GM18505 (cell line): ENCODE data around the gene MLIP.

ENCODE experiments used
- ATAC-seq: cut with Tn5 transposase; IDR thresholded peaks from one replicate; pipeline ENCODE4 v1.9.1; 2021; ENCODE audit not compliant: unreplicated experiment
- POLR2A ChIP-seq: IDR thresholded peaks from 4 replicates; pipeline ENCODE4 v1.6.1; 2011; ENCODE audit warnings: borderline replicate concordance; ENCODE audit not compliant: insufficient read depth, insufficient read length; ENCODE audit errors: extremely low read depth

MLIP gene

DNA sequence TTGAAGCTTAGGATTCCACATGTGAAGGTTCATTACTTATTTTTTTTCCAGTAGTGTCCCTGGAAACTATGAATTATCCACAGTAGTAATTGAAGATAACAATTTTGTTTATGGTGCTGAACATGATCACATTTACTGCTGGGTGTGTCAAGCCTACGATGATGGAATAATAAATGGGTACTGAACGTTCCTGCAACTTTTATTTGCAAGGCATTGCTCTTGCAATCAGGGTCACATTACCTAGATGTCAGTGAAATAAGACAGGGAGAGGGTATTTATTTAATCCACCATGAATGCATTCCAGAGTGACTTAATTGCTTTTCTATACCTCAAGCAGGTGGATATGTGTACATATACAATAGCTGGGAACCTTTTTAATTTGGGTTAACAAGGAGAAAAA lies 27.0 kb upstream of the MLIP start:
- no peak for TF ChIP-seq POLR2A
- no peak for ATAC-seq

DNA sequence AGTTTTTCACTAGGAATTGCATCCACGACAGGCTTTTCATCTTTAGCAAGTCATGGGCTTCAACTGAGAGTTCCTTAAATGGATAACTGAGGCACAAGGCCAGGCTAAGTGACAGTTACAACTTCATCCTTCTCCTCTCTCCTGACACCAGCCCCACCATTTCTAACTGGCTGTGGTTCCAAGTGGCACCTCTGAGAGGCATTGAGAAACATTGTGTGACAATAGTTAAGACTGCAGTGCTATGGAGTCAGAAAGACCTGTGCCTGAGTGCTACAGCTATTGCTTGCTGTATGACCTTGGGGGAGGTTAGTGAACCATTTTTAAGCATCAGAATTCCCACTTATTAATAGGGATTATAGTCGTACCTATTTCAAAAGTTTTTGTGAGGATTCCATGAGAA lies 26.2 kb upstream of the MLIP start:
- TF ChIP-seq POLR2A, result no peak
- ATAC-seq, result no peak

DNA sequence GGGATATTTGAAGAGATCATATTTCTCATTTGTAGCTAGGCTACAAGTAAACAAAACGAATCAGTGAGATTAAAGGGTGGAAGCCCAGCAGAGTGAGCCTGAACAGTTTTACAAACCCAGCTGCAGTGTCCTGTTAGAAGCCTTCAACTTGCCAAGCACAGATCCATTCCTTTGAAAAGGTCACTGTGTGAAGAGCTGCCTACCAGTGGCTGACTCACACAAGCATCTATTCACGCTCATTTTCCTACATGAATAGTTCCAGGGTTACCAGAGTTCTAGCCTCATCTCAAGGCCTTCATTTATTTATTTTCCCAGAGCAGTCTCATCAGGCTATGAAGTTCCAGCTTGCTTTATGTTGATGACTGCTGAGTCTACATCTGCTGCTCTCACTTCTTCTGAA lies 25.7 kb upstream of the MLIP start:
- no peak for ATAC-seq
- no peak for TF ChIP-seq POLR2A

DNA sequence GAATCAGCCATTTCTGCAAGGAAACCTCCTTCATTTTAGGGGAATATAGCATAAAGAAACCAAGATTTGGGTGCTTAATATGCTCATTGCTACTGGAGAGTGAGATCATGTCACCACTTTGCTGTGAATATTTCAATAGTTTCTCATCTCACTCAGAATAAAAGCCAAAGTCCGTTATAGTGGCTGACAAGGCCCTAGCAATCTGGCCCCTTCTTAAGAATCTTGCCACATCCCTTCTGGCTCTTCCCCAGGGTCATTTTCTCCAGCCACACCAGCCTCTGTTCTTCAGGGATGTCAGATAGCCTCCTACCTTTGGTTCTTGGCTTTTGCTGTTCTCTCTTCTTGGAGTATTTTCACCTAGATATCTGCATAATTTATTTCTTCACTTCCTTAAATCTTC lies 24.8 kb upstream of the MLIP start:
- no peak for ATAC-seq
- no peak for TF ChIP-seq POLR2A

DNA sequence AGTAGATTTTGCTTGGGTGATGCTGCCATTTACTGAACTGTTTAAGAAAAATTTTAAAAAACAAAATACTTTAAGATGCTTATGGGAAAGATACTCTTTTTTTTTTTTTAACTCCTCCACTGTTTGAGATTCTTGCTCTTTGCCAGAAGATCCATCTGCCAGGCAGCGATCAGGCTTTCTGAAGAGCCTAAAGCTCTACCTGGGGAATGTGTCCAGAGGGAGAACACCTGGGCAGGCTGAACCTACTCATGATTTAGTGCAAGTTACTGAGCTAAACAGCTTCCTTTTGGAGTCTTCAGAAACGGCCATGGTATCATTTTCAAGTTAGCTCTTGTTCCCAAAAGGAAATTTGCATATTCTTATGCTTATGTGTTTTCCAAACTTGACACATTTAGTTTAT lies 23.5 kb upstream of the MLIP start:
- TF ChIP-seq POLR2A, result no peak

DNA sequence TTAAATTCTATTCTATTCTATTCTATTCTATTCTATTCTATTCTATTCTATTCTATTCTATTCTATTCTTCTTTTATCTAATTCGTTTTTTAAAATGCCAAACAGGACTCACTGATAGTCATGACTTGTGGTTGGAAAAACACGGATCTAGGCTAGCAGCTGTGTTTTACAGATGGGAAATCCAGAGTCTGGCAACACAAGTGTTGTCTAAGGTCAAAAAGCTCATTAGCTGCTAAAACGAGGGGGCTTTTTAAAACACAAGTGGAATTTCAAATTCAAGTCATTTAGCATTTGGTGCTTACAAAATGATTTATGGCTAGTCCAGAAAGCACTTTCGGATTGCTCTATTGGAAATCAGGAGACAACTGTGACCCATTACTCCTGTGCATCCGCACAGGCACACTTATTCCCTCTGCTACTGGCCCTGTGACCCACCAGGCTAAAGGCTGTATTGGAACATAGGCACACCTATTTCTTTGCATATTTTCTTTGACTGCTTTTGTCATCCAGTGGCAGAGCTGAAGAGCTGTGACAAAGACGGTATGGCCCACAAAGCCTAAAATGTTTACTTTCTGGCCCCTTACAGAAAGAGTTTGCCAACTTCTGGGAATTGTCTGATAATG lies 17.8 kb upstream of the MLIP start:
- ATAC-seq, result no peak
- TF ChIP-seq POLR2A, result no peak

More for the DNA sequence above, 23.5 kb upstream of the MLIP start:
- ATAC-seq, result no peak

DNA sequence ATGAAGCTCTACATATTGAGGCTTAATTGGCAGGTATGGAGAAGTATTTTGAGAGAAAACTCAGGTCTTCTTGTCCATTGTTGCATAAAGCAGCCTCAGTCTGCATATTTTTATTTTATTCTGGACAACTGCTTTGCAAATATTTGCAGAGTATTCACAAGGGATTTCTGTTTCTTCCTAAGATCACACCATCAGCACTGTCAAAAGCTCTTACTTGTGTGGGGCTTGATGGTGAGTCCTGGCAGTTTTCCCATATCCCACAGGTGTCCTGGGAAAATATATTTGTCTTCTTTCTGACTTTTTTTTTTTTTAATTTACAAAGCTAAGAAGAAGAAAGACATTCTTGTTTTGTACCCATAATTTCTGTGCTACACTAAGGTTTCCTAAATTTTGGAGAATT lies 16.9 kb upstream of the MLIP start:
- no peak for TF ChIP-seq POLR2A
- no peak for ATAC-seq

DNA sequence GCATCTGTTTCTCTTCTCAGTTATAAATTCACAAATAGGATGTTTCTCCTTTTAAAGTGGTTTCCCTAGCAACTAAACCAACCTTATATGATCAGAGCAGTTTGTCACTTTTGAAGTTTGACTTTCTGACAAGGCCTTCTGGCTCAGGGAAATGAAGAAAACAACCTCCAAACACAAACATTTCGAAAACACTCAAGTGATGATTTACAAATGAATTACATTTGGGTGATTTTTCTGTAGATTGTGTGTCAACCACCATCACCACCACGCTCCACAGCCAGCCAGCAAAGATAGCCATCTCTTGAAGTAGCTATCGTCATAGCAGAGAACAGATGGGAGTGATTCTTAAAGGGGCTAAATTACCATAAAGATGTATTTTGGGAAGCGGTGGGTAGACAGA lies 16.5 kb upstream of the MLIP start:
- ATAC-seq, result no peak
- no peak for TF ChIP-seq POLR2A

DNA sequence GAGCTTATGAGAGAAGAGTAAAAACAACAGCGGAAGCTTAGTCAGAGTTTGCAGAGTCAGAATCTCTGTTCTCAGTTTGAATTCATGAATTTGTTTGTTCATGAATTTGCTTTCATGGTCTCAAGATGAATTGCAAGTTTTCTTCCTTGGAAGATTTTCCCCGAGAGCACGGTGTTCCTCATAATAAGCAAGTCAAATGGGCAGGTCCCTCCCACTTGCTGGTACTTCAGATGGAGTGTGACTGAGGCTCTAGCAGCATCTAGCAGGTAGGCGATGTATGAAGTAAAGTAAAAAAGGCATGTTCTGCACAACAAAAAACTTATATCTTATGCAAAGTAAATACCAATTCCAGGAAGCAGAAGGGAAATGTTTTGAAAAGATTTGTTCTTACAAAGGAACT lies 15.5 kb upstream of the MLIP start:
- no peak for TF ChIP-seq POLR2A
- no peak for ATAC-seq

DNA sequence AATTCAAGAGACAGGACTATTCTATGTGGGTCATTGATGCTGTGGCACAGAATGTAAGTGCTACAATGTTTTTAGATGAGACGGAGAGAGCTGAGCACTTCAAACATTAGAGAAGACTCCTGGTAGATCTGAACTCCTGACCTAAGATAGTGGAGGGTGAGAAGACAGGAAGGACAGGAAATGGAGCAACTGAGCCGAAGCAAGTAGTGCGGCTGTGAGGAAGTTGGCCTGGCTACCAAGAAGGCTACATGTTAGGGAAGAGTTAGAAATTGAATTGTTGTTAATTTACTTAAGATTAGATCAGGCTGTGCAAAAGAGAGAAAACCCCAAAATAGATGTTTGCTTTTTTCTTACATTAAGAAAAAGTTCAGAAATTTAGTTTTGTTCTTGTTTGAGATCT lies 14.4 kb upstream of the MLIP start:
- ATAC-seq, result no peak
- TF ChIP-seq POLR2A, result no peak

DNA sequence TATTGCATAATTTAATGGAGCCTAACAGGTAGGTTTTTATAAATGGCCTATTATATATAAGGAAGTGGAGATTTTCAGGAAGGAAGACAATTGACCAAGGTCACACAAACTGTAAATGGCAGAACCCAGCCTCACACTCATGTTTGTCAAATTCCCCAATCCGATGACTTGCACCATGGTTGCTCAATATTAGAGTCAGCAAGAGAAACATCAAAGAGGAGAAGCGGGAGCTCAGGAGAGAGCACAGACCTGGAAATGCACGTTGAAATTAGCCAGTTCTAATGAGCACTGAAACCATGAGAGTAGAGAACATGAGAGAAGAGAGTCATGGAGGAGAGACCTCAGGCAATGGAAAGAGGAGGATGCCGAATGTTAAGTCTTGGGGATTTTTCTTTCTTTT lies 13.5 kb upstream of the MLIP start:
- ATAC-seq, result no peak
- TF ChIP-seq POLR2A, result no peak

DNA sequence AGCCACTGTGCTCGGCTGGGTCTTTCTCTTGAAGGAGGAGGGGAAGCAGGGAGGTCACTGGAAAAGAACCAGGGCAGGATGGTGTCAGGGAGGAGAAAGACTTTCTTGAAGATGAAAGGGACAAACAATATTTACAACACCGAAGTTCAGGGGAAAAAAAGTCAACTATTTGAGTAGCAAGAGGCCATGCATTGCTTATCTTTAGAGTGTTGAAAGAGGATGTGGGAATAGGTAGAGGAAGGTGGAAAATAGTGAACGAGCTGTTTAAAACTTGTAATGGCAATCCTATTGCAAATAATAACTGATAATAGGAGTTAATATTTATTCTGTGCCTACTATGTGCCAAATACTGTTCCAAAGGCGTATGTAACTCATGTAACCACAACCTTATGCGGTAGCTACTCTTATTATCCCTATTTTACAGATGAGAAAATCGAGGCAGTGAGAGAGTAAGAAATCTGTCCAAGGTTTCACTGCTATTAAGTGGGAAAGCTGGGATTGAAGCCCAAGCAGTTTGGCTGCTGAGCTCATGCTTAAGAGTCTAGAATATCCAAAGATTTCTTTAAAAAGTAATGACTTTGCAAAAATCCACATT lies 12.7 kb upstream of the MLIP start:
- no peak for ATAC-seq
- no peak for TF ChIP-seq POLR2A

DNA sequence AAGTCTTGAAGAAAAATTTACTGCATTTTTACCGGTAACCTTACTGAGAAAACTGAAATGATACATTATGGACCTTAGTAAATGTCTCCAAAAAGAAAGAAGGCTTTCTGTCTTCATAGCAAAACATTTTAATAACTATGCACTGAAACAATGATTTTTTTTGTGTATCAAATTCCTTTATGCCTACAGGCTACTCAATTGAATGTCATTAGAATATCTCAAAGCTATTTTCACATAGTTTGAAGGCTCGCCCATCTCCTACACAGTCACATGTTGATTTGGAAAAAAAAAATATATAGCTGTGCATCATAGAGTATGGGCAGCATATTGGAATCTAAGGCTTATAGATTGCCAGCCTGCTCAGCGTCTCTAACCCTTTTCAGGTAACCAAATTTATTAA lies 12.0 kb upstream of the MLIP start:
- no peak for TF ChIP-seq POLR2A
- no peak for ATAC-seq

DNA sequence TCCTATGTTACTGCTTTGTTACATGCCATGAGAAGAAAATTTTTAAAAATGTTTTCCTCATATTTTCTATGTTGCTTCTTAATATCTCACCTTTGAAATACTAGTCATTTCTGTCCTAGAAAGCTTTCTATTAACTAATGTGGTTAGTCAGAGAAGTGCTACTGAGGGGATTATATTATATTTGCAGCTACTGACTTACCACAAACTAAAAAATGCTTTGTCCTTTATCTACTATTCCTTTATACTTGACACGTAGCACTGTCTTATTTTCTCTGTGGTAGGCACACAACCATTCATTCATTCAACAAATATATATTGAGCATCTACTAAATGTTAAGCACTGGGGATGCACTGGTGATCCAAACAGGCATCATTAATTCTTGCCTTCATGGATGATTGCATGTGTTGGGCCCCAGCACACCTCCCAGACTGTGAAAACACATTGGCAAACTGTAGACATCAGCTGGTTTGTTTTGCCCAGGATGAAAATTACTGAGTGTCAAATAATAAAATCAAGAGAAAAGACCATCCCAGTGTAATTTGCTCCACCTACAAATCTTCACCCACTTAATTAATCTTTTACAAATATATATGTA lies 10.7 kb upstream of the MLIP start:
- TF ChIP-seq POLR2A, result no peak
- peak; percentile 79 for ATAC-seq

DNA sequence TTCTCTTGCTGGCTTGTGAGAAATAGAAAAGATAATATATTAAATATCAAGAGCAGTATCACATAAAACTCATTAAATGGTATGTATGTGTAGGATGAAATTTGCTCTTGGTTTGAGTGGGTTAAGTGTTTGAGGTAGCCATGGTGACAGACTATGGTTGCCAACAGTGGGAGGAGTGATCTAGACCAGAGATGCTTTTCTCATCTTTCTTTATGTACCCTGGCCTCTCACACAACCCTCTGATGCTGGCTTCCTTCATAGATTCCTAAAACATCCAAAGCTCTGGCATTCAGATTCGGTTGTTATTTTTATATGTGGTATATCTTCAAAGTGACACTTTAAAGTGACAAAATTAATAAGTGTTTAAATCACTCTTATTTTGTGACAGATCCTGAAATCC lies 9.0 kb upstream of the MLIP start:
- ATAC-seq, result no peak
- TF ChIP-seq POLR2A, result no peak

DNA sequence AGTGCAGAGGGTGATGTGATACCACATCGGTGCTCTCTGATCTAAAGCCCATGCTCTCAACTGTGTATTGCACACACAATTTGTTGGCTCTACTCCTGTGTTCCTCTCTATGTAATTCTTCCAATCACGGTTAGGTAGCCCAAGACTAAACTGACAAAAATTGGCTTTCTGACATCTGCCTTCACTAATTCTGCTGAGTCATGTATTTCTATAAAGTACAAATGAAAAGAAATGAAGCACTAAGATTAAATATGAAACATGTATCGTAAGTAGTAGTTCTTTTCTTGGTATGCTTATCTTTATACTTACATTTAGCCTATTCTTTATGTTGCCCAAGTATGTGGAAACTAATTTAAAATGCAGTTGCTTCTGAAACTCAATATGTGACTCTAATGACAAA lies 7.7 kb upstream of the MLIP start:
- no peak for TF ChIP-seq POLR2A
- ATAC-seq, result no peak

DNA sequence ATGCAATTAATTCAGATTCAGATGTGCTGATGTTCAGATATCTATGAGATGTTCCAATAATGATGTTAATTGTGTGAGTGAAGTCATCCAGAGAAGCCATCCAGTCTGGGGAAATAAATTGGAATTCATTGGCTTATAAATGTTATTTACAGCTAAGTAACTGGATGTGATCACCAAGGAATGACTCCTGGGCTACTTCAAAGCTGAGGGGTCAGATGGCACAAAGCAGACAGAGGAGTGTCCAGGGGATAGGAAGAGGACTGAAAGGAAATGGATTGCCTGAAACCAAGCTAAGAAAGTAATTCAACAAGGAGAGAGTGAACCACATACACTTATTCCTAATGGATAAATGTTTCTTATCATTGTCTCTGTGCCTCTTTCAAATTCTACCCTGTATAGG lies 4.5 kb upstream of the MLIP start:
- ATAC-seq, result no peak
- TF ChIP-seq POLR2A, result no peak
